Activated CD4-positive, alpha-beta T cell treated with anti-CD3 and anti-CD28 coated beads, Interleukin-2, amount 50 U/mL, for 24 hours (primary cell): Measurements from ENCODE around the gene CTNNA3.

Source experiments
- DNase-seq, 2 donors: peaks; one replicate each; pipeline ENCODE4 v3.0.0-alpha.2; 2020; ENCODE audit warnings: low read depth in 1 of 2, low spot score in 1 of 2

CTNNA3 gene

GRCh38 chr10:66888237-66888636 is 807.8 kb downstream of the CTNNA3 start:
- DNase-seq = no peak

GRCh38 chr10:66886848-66887247 is 809.1 kb downstream of the CTNNA3 start:
- DNase-seq = no peak

- DNase-seq = no peak
These were observed 813.7 kb downstream of the CTNNA3 start for GRCh38 chr10:66882271-66882670.

GRCh38 chr10:66881814-66882213 is 814.2 kb downstream of the CTNNA3 start:
- no peak for DNase-seq

- no peak for DNase-seq
These were observed 815.2 kb downstream of the CTNNA3 start for GRCh38 chr10:66880826-66881225.

- DNase-seq = no peak
These were observed 815.7 kb downstream of the CTNNA3 start for GRCh38 chr10:66880292-66880691.

GRCh38 chr10:66877361-66877760 is 818.6 kb downstream of the CTNNA3 start:
- DNase-seq = no peak

GRCh38 chr10:66869635-66870034 is 826.4 kb downstream of the CTNNA3 start:
- no peak for DNase-seq

- DNase-seq = no peak
These were observed 833.2 kb downstream of the CTNNA3 start for GRCh38 chr10:66862687-66863258.

GRCh38 chr10:66860376-66860945 is 835.5 kb downstream of the CTNNA3 start:
- no peak for DNase-seq

GRCh38 chr10:66852811-66853210 is 843.2 kb downstream of the CTNNA3 start:
- DNase-seq = no peak

- no peak for DNase-seq
These were observed 847.1 kb downstream of the CTNNA3 start for GRCh38 chr10:66848856-66849255.

- DNase-seq = no peak
These were observed 851.6 kb downstream of the CTNNA3 start for GRCh38 chr10:66844176-66844942.

- no peak for DNase-seq
These were observed 852.6 kb downstream of the CTNNA3 start for GRCh38 chr10:66843396-66843795.

GRCh38 chr10:66842867-66843266 is 853.1 kb downstream of the CTNNA3 start:
- no peak for DNase-seq

GRCh38 chr10:66842371-66842770 is 853.6 kb downstream of the CTNNA3 start:
- no peak for DNase-seq

- no peak for DNase-seq
These were observed 857.3 kb downstream of the CTNNA3 start for GRCh38 chr10:66838656-66839055.

- DNase-seq = no peak
These were observed 858.0 kb downstream of the CTNNA3 start for GRCh38 chr10:66837990-66838389.

GRCh38 chr10:66837335-66837734 is 858.7 kb downstream of the CTNNA3 start:
- DNase-seq = no peak

- DNase-seq = no peak
These were observed 859.2 kb downstream of the CTNNA3 start for GRCh38 chr10:66836771-66837170.

GRCh38 chr10:66836057-66836456 is 859.9 kb downstream of the CTNNA3 start:
- DNase-seq = no peak

- no peak for DNase-seq
These were observed 860.6 kb downstream of the CTNNA3 start for GRCh38 chr10:66835400-66835799.

GRCh38 chr10:66834802-66835201 is 861.2 kb downstream of the CTNNA3 start:
- no peak for DNase-seq
